GM19397 (cell line): ENCODE data around the gene ANKRD36C.
"Not testable (repeated sequence)": the region's sequence is repeated elsewhere in the genome, so short reads cannot be mapped to it uniquely, and the experiment has no call there.

ENCODE experiments used
- ATAC-seq: cut with Tn5 transposase; IDR thresholded peaks from one replicate; pipeline ENCODE4 v1.9.1; 2021; ENCODE audit warnings: mild to moderate bottlenecking, moderate library complexity; ENCODE audit not compliant: unreplicated experiment

The ANKRD36C gene

GRCh38 chr2:96008051-96008450, 16.4 kb upstream of the ANKRD36C start:
- not testable (repeated sequence) for ATAC-seq

- ATAC-seq: not testable (repeated sequence)
Observed at GRCh38 chr2:96006248-96006647, 14.6 kb upstream of the ANKRD36C start.

- ATAC-seq: peak; percentile 36
Observed at GRCh38 chr2:95992520-95993272, 1.1 kb upstream of the ANKRD36C start.

DNA sequence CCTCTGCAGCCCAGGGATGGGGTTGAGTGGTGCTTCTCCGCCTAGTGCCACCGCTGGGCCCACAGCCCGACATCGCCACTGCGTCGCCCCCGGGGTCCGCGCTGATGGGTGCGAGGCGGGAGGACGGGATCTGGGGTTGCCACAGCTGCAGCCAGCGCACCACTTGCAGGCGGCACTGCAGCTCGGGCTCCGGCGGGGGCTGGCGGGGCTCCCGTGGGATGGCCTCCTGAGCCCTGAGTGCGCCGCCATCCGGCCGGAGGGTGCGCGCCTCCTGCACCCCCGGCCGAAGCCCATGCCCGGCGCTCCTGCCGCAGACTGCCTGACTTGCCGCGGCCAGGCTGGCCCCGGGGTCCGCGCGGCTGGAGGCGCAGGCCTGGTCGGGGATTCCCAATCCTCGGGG, 478 bp upstream of the ANKRD36C start:
- peak; percentile 45 for ATAC-seq

GRCh38 chr2:95990884-95991283, 740 bp downstream of the ANKRD36C start:
- not testable (repeated sequence) for ATAC-seq

- ATAC-seq: not testable (repeated sequence)
Observed at GRCh38 chr2:95951662-95952061, 40.0 kb downstream of the ANKRD36C start.

GRCh38 chr2:95948039-95948438, 43.6 kb downstream of the ANKRD36C start:
- not testable (repeated sequence) for ATAC-seq

- not testable (repeated sequence) for ATAC-seq
Observed at GRCh38 chr2:95939947-95940346, 51.7 kb downstream of the ANKRD36C start.

DNA sequence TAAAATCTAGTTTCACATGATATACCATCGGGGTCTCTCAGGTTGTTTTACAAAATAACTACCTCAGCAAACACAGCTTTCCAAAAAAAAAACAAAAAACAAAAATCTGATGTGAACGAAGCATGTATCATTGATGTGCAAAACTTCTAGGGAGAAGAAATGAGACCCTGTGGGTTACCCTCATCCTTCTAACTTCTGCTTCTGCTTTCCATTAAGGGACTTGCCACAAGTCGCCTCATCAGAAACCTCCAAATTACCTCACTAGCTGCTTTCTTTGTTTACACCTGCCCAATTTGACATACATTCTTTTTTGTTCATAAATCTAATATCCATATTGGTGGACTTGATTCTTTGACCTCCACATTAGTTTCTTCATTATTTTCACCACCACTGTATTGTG, 60.9 kb downstream of the ANKRD36C start:
- ATAC-seq: not testable (repeated sequence)

- not testable (repeated sequence) for ATAC-seq
Observed at GRCh38 chr2:95917007-95917406, 74.6 kb downstream of the ANKRD36C start.

GRCh38 chr2:95915131-95915530, 76.5 kb downstream of the ANKRD36C start:
- not testable (repeated sequence) for ATAC-seq

DNA sequence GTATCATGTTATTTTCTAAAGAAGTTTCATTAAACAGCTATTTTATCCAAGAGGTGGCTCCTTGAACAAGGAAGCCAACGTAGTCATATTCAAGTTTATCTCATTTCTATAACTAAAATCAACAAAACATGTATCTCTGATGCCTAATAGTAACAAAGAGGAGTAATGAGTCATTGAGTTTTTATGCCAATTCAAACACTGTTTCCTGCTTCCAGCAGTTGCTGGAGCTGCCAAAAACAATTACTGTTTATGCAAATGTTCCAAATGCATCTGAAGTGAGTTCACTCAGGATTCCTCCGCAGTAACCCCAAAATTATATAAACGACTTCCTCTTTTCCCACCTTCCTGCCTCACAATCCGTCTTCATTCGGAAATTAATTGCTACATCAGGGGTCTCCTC, 80.2 kb downstream of the ANKRD36C start:
- not testable (repeated sequence) for ATAC-seq

- ATAC-seq: not testable (repeated sequence)
Observed at GRCh38 chr2:95894443-95894842, 97.2 kb downstream of the ANKRD36C start.

- not testable (repeated sequence) for ATAC-seq
Observed at GRCh38 chr2:95867929-95868328, 123.7 kb downstream of the ANKRD36C start.

GRCh38 chr2:95867047-95867677, 124.5 kb downstream of the ANKRD36C start:
- ATAC-seq: not testable (repeated sequence)

DNA sequence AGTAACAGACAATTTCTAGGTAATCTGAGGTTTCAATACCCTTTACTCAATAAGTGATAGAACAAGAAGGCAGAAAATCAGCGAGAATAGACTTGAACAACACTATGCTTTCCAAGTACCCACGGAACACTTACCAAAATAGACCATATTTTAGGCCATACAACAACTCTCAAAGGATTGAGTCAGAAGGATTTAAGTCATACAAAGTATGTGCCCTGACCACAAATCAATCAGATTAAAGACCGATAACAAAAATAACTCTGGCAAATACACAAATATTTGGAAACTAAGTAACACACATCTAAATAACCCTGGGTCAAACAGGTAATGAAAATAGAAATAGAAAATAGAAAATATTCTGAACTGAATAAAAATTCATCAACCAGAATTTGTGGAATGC, 129.5 kb downstream of the ANKRD36C start:
- ATAC-seq: not testable (repeated sequence)

DNA sequence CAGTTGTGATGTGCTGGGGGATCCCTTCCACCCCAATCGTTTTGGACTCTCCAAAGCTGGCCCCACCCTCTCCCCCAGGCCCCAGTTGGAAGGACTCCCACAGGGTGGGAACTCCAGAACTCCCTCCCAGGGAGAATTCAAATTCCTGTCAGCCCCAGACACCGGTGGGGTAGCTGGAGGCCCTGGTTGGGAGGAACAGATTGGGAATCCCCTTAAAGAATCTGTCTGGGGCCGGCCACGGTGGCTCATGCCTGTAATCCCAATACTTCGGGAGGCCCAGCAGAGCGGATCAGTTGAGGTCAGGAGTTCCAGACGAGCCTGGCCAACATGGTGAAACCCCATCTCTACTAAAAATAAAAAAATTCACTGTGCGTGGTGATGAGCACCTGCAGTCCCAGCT, 155.5 kb downstream of the ANKRD36C start:
- ATAC-seq: no peak

DNA sequence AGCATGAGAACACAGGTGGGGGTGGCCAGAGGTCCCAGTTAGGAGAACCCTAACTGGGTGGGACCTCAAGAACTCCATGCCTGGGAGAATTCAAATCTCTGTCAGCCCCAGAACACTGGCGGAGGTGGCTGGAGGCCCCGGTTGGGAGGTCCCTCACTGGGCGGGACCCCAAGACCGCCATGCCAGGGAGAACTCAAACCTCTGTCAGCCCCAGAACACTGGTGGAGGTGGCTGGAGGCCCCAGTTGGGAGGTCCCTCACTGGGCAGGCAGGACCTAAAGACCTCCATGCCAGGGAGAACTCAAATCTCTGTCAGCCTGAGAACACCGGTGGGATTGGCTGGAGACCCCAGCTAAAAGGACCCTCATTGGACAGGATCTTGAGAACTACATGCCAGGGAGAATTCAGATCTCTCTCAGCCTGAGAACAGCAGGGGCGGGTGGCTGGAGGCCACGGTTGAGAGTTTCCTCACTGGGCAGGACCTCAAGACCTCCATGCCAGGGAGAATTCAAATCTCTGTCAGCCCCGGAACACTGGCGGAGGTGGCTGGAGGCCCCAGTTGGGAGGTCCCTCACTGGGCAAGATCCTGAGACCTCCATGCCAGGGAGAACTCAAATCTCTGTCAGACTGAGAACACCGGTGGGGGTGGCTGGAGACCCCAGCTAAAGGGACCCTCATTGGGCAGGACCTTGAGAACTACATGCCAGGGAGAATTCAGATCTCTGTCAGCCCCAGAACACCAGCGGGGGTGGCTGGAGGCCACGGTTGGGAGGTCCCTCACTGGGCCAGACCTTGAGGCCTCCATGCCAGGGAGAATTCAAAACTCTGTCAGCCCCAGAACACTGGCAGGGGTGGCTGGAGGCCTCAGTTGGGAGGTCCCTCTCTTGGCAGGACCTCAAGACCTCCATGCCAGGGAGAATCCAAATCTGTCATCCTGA, 157.3 kb downstream of the ANKRD36C start:
- not testable (repeated sequence) for ATAC-seq

GRCh38 chr2:95824218-95824617, 167.4 kb downstream of the ANKRD36C start:
- ATAC-seq: not testable (repeated sequence)

DNA sequence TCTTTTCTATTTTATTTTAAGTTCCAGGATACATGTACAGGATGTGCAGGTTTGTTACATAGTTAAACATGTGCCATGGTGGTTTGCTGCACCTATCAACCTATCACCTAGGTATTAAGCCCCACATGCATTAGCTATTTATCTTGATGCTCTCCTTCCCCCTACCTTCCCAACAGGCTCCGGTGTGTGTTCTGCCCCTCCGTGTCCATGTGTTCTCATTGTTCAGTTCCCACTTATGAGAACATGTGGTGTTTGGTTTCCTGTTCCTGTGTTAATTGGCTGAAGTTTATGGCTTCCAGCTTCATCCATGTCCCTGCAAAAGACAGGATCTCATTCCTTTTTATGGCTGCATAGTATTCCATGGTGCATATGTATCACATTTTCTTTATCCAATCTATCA, 174.1 kb downstream of the ANKRD36C start:
- not testable (repeated sequence) for ATAC-seq

GRCh38 chr2:95813311-95813710, 178.3 kb downstream of the ANKRD36C start:
- not testable (repeated sequence) for ATAC-seq
